ENCODE results near the gene TMEM44.
"Not testable (repeated sequence)": the region's sequence is repeated elsewhere in the genome, so short reads cannot be mapped to it uniquely, and the experiment has no call there.

The TMEM44 gene

GRCh38 chr3:194555175-194556062, 77.8 kb downstream of the TMEM44 start:
- no peak overlapping the region for H3K4me3 ChIP-seq (replicated peaks; ENCODE audit: low read depth, low read length)
- DNase-seq (ENCODE audit: extremely low read depth, low read depth): no peak

GRCh38 chr3:194554473-194555123, 78.6 kb downstream of the TMEM44 start:
- TF ChIP-seq CTCF (IDR thresholded peaks at IDR 0.05; ENCODE audit: low read depth, low read length, missing control alignments): no peak
- H3K4me3 ChIP-seq (replicated peaks; ENCODE audit: low read depth, low read length): no peak overlapping the region
- no peak for DNase-seq (ENCODE audit: extremely low read depth, low read depth)

More at GRCh38 chr3:194555175-194556062, 77.8 kb downstream of the TMEM44 start:
- TF ChIP-seq CTCF (IDR thresholded peaks at IDR 0.05; ENCODE audit: low read depth, low read length, missing control alignments): no peak

GRCh38 chr3:194552327-194552949, 80.8 kb downstream of the TMEM44 start:
- no peak for DNase-seq (ENCODE audit: extremely low read depth, low read depth)
- no peak for TF ChIP-seq CTCF (IDR thresholded peaks at IDR 0.05; ENCODE audit: low read depth, low read length, missing control alignments)
- H3K4me3 ChIP-seq (replicated peaks; ENCODE audit: low read depth, low read length): no peak overlapping the region

GRCh38 chr3:194549853-194550252, 83.4 kb downstream of the TMEM44 start:
- no peak for DNase-seq (ENCODE audit: extremely low read depth, low read depth)
- H3K4me3 ChIP-seq (replicated peaks; ENCODE audit: low read depth, low read length): no peak overlapping the region
- no peak for TF ChIP-seq CTCF (IDR thresholded peaks at IDR 0.05; ENCODE audit: low read depth, low read length, missing control alignments)

- no peak for DNase-seq (ENCODE audit: extremely low read depth, low read depth)
- TF ChIP-seq CTCF (IDR thresholded peaks at IDR 0.05; ENCODE audit: low read depth, low read length, missing control alignments): no peak
- no peak overlapping the region for H3K4me3 ChIP-seq (replicated peaks; ENCODE audit: low read depth, low read length)
Observed at GRCh38 chr3:194548346-194549321, 84.6 kb downstream of the TMEM44 start.

GRCh38 chr3:194547042-194547441, 86.2 kb downstream of the TMEM44 start:
- DNase-seq (ENCODE audit: extremely low read depth, low read depth): no peak

GRCh38 chr3:194545538-194545937, 87.7 kb downstream of the TMEM44 start:
- H3K4me3 ChIP-seq (replicated peaks; ENCODE audit: low read depth, low read length): not testable (repeated sequence)

More at GRCh38 chr3:194547042-194547441, 86.2 kb downstream of the TMEM44 start:
- H3K4me3 ChIP-seq (replicated peaks; ENCODE audit: low read depth, low read length): no peak overlapping the region
- TF ChIP-seq CTCF (IDR thresholded peaks at IDR 0.05; ENCODE audit: low read depth, low read length, missing control alignments): no peak

More at GRCh38 chr3:194545538-194545937, 87.7 kb downstream of the TMEM44 start:
- DNase-seq (ENCODE audit: extremely low read depth, low read depth): not testable (repeated sequence)

Measured in HFF-Myc (cell line).